ENCODE measurements around the gene HAUS7.

Gene HAUS7

DNA sequence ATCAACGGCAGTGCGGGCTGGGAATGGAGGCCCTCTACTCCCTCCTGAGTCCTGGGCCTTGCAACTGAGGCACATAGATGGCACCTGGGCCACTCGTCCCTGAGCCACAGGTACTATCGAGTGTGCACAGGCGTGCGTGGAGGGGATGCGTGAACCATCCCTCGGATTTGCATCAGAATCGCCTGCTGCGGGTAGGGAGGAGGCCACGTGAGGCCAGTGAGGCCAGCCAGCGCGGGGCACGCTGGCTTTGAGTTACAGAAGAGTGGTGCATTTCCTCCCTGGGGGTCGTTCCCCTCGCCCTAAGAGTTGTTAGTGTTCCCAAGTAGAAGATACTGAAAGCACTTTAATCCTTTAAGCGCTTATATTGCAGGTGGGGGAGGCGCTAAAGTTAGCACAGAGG lies 48.5 kb downstream of the HAUS7 start:
- TF ChIP-seq, protein P1, sequence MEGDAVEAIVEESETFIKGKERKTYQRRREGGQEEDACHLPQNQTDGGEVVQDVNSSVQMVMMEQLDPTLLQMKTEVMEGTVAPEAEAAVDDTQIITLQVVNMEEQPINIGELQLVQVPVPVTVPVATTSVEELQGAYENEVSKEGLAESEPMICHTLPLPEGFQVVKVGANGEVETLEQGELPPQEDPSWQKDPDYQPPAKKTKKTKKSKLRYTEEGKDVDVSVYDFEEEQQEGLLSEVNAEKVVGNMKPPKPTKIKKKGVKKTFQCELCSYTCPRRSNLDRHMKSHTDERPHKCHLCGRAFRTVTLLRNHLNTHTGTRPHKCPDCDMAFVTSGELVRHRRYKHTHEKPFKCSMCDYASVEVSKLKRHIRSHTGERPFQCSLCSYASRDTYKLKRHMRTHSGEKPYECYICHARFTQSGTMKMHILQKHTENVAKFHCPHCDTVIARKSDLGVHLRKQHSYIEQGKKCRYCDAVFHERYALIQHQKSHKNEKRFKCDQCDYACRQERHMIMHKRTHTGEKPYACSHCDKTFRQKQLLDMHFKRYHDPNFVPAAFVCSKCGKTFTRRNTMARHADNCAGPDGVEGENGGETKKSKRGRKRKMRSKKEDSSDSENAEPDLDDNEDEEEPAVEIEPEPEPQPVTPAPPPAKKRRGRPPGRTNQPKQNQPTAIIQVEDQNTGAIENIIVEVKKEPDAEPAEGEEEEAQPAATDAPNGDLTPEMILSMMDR (conservative IDR thresholded peaks at IDR 0.05), result no peak
- H3K27ac ChIP-seq, result no peak overlapping the region

- H3K27ac ChIP-seq, result no peak overlapping the region
- TF ChIP-seq, protein P1 (conservative IDR thresholded peaks at IDR 0.05), result no peak
Measured at GRCh38 chrX:153420851-153421599, 49.4 kb downstream of the HAUS7 start.

DNA sequence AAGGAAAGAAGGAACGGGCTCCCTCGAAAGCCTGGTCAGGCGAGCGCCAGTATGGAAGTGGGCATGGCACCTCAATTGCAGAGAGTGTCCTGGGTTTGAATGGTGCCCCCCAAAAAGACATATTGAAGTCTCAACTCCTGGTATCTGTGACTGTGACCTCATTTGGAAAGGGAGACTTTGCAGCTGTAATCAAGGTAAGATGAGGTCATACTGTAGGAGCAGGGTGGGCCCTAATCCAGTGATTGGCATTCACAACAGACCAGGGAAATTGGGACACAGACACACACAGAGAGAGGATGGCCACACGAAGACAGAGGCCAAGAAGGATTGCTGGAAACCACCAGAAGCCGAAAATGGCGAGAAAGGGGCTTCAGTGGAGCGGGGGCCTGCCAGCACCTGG lies 52.7 kb downstream of the HAUS7 start:
- no peak overlapping the region for H3K27ac ChIP-seq
- TF ChIP-seq, protein P1 (conservative IDR thresholded peaks at IDR 0.05), result no peak

GRCh38 chrX:153416781-153417450 lies 53.5 kb downstream of the HAUS7 start:
- H3K27ac ChIP-seq, result no peak overlapping the region
- TF ChIP-seq, protein P1 (conservative IDR thresholded peaks at IDR 0.05), result no peak

DNA sequence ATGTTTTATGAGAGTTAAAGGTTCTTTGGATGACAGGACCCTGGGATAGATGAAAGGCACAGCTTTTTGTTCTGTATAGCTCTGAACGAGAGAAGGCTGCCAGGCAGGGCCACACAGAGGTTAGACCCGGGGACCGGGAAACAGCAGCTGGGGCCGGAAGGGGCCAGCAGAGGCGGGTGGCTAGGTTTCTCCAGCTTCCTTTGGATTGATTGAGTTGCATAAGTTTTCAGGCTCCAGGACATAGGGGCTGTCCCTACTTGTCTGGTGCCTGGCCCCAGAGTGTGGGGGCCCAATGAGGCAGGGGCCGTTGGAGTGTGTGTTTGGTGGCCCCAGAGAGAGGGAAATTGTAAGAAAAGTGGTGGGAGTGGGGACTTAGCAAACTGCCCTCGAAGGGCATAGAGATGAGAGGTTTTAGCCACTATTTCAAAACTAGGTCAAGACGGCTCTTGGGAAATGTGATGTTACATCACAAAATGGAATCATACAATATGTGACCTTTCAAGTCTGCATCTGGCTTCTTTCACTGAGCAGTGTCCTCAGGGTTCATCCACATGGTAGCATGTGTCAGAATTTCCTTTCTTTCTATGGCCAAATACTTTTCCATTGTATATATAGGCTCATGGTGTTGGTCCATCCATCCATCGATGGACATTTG lies 55.4 kb downstream of the HAUS7 start:
- H3K27ac ChIP-seq, result no peak overlapping the region

GRCh38 chrX:153413731-153414130 lies 56.6 kb downstream of the HAUS7 start:
- TF ChIP-seq, protein P1 (conservative IDR thresholded peaks at IDR 0.05), result no peak
- H3K27ac ChIP-seq, result no peak overlapping the region

More for the DNA sequence above, 55.4 kb downstream of the HAUS7 start:
- TF ChIP-seq, protein P1 (conservative IDR thresholded peaks at IDR 0.05), result no peak
